ENCODE results near the gene TMEFF2.

DNA sequence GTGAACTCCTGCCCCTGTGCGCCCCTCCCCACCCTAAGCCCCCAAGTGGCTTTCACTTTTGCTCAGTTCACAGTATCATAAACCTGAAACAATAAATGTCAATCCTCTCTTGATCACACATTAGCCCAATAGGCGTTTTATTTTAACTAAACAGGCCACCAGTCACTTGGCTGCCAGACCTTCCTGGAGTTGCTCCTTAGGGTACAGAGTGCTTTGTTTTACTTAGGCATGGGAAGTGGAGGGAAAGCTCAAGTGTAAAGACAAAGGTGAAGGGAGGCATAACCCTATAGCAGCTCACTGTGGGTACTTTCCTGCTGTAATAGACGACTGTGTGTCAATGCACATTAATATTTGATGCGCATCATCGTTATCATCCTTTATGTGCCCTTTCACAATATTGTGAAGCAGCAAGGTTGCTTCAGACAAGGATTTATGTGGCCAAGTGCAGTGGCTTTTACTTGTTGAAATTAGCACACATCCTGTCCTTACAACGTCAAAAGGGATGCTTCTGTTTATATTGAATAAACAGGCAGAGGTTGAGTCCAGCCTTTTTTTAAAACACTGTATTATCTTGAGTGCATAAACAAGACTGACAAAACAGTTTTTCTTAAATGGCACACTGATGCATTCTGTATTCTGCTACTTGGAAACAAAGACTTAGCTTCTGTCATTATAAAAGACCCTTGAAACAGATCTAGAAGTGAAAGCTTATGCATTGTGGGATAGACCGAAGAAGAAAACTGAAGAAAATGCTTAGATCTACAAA, 168.5 kb downstream of the TMEFF2 start:
- no peak for TF ChIP-seq CTCF (conservative IDR thresholded peaks at IDR 0.05; ENCODE audit: low read length)
- no peak for TF ChIP-seq EZH2phosphoT487 (IDR thresholded peaks at IDR 0.05; ENCODE audit: borderline replicate concordance)

Data from Loucy (cell line).